Keratinocyte (primary cell): ENCODE data around the gene SLC19A1. TPM values are rescaled to one million over a fixed set of nuclear protein-coding genes. Genes with fewer than 3 reads are reported as not detected.

Experiments used
- DNase-seq: peaks from one replicate; pipeline ENCODE4 v3.0.0-alpha.2; 2011; ENCODE audit warnings: low read depth, missing footprints, low spot score
- FAIRE-seq: peaks from 2 replicates; lab custom pipeline; 2011; peaks lifted over from hg19 to GRCh38; lab: Jason Lieb, UNC
- H2AFZ ChIP-seq: 2 replicates; pipeline ENCODE4 v1.6.0; 2012; ENCODE audit warnings: low read length, control low read depth, inconsistent platforms; ENCODE audit not compliant: control insufficient read depth
- H3K27ac ChIP-seq: 2 replicates; pipeline ENCODE4 v1.5.1; 2011; ENCODE audit warnings: low read length; ENCODE audit not compliant: control insufficient read depth, insufficient read depth
- H3K27me3 ChIP-seq: 3 replicates; pipeline ENCODE4 v1.6.0; 2011; ENCODE audit warnings: low read length; ENCODE audit not compliant: control insufficient read depth, insufficient read depth; ENCODE audit errors: extremely low read depth
- H3K36me3 ChIP-seq, 2 experiments: 2 replicates in 1 of 2; 3 replicates in 1 of 2; pipeline ENCODE4 v1.5.1; 2011; ENCODE audit warnings: low read length in 2 of 2, mild to moderate bottlenecking in 1 of 2; ENCODE audit not compliant: control insufficient read depth in 2 of 2, insufficient read depth in 2 of 2; ENCODE audit errors: extremely low read depth in 1 of 2
- H3K4me1 ChIP-seq: 3 replicates; pipeline ENCODE4 v1.5.1; 2011; ENCODE audit warnings: low read length; ENCODE audit not compliant: control insufficient read depth, insufficient read depth; ENCODE audit errors: extremely low read depth
- H3K4me2 ChIP-seq: 3 replicates; pipeline ENCODE4 v1.6.0; 2011; ENCODE audit warnings: low read depth, low read length; ENCODE audit not compliant: control insufficient read depth, insufficient read depth; ENCODE audit errors: extremely low read depth
- H3K4me3 ChIP-seq, 3 experiments: fragments of 200-600 bp in 1 of 3; sonication (generic) in 1 of 3; 2 replicates in 2 of 3; 3 replicates in 1 of 3; pipeline ENCODE4 v1.5.1; 2011 to 2016; ENCODE audit warnings: low read length in 3 of 3, mild to moderate bottlenecking in 3 of 3, control low read depth in 2 of 3, inconsistent platforms in 1 of 3, low read depth in 1 of 3, mixed read lengths in 1 of 3, mixed run types in 1 of 3, moderate library complexity in 1 of 3; ENCODE audit not compliant: control insufficient read depth in 2 of 3, insufficient read depth in 2 of 3; ENCODE audit errors: extremely low read depth in 1 of 3
- H3K79me2 ChIP-seq: 2 replicates; pipeline ENCODE4 v1.6.0; 2012; ENCODE audit warnings: low read length; ENCODE audit not compliant: control insufficient read depth, insufficient read depth
- H3K9ac ChIP-seq: 3 replicates; pipeline ENCODE4 v1.6.0; 2011; ENCODE audit warnings: low read length; ENCODE audit not compliant: control insufficient read depth, insufficient read depth; ENCODE audit errors: extremely low read depth
- H3K9me1 ChIP-seq: 3 replicates; pipeline ENCODE4 v1.6.0; 2011; ENCODE audit warnings: low read length; ENCODE audit not compliant: control insufficient read depth, insufficient read depth; ENCODE audit errors: extremely low read depth
- H3K9me3 ChIP-seq: 2 replicates; pipeline ENCODE4 v1.5.1; 2012; ENCODE audit warnings: low read depth, low read length; ENCODE audit not compliant: control insufficient read depth
- H4K20me1 ChIP-seq: 3 replicates; pipeline ENCODE4 v1.6.0; 2011; ENCODE audit warnings: low read length; ENCODE audit not compliant: control insufficient read depth, insufficient read depth; ENCODE audit errors: extremely low read depth
- CTCF ChIP-seq, 3 experiments: IDR thresholded peaks in 1 of 3; conservative IDR thresholded peaks in 1 of 3; optimal IDR thresholded peaks in 1 of 3; 2 replicates in 2 of 3; 3 replicates in 1 of 3; pipeline versions ENCODE3 to v1.5.1; 2011; ENCODE audit warnings: low read length in 3 of 3, mild to moderate bottlenecking in 3 of 3, moderate library complexity in 2 of 3, control low read depth in 1 of 3, inconsistent platforms in 1 of 3; ENCODE audit not compliant: insufficient read depth in 2 of 3; ENCODE audit errors: extremely low read depth in 1 of 3
- EZH2 ChIP-seq: IDR thresholded peaks from one replicate; pipeline ENCODE4 v1.6.1; 2012; ENCODE audit warnings: inconsistent platforms, mild to moderate bottlenecking, low read length, moderate library complexity
- dilution Hi-C: fragments of 300-500 bp; cut with MboI; formaldehyde crosslinking; loops from one replicate; pipeline ENCODE4 v1.7.0; 2020; ENCODE audit warnings: low sequenced_read_pairs; ENCODE audit not compliant: extremely low pct_ligation_motif_present
- polyA plus RNA-seq, 5 experiments: library from polyadenylated mRNA; depleted of rRNA in 3 of 5; stranded (reverse) in 3 of 5; stranded (forward) in 1 of 5; unstranded in 1 of 5; fragments of >200 nt; gene quantifications; 1 replicate in 1 of 5; 2 replicates in 3 of 5; 3 replicates in 1 of 5; pipeline versions ENCODE4 v1.2.1 to v1.2.3, GENCODE V29; 2011 to 2012; ENCODE audit warnings: missing spikeins in 2 of 5, low read depth in 1 of 5, low replicate concordance in 1 of 5

The SLC19A1 gene
- polyA plus RNA-seq, 1 donor (not counting 4 experiments of a cell fraction or from before 2014, with no cell fraction given), result 3.8 TPM

- DNase-seq, result no peak
- no peak for FAIRE-seq
- Histone ChIP-seq H2AFZ (no peak overlapping the region), H3K36me3 (no peaks in the 10 kb centered on the region), H4K20me1 (no peaks in the 10 kb centered on the region), H3K27me3 (no peaks in the 10 kb centered on the region), H3K4me1 (peaks cover 31% of the 10 kb centered on the region), H3K79me2 (no peaks in the 10 kb centered on the region), H3K9ac (no peak overlapping the region), H3K27ac (no peak overlapping the region), H3K9me1 (no peaks in the 10 kb centered on the region), H3K9me3 (no peaks in the 10 kb centered on the region), H3K4me2 (no peak overlapping the region), H3K4me3 (no peak overlapping the region)
- dilution Hi-C loops, result no loop called here
- no peak for TF ChIP-seq CTCF (optimal IDR thresholded peaks at IDR 0.05 in 1 of 3, IDR thresholded peaks at IDR 0.05 in 1 of 3, conservative IDR thresholded peaks at IDR 0.05 in 1 of 3; ENCODE audit: extremely low read depth in 1 of 3, insufficient read depth in 2 of 3, low read length in 3 of 3)
- TF ChIP-seq EZH2, result no peak
Measured at GRCh38 chr21:45468971-45469272, 73.3 kb downstream of the SLC19A1 start.

- Histone ChIP-seq H3K79me2 (no peaks in the 10 kb centered on the region), H3K27ac (no peak overlapping the region), H3K4me1 (peaks cover 31% of the 10 kb centered on the region), H2AFZ (no peak overlapping the region), H4K20me1 (no peaks in the 10 kb centered on the region), H3K9me1 (no peaks in the 10 kb centered on the region), H3K27me3 (no peaks in the 10 kb centered on the region), H3K4me2 (no peak overlapping the region), H3K4me3 (no peak overlapping the region), H3K9ac (no peak overlapping the region), H3K9me3 (no peaks in the 10 kb centered on the region), H3K36me3 (no peaks in the 10 kb centered on the region)
- no peak for TF ChIP-seq CTCF (optimal IDR thresholded peaks at IDR 0.05 in 1 of 3, IDR thresholded peaks at IDR 0.05 in 1 of 3, conservative IDR thresholded peaks at IDR 0.05 in 1 of 3; ENCODE audit: extremely low read depth in 1 of 3, insufficient read depth in 2 of 3, low read length in 3 of 3)
- TF ChIP-seq EZH2, result no peak
- FAIRE-seq (no peak), DNase-seq (no peak)
- dilution Hi-C loops, result no loop called here
Measured at GRCh38 chr21:45468051-45468970, 73.9 kb downstream of the SLC19A1 start.
